ENCODE results near the gene GRAMD1B.
A peak's percentile ranks its signal among the peaks of the same experiment; 100 is the strongest.
"Not testable (repeated sequence)": the region's sequence is repeated elsewhere in the genome, so short reads cannot be mapped to it uniquely, and the experiment has no call there.

The GRAMD1B gene

DNA sequence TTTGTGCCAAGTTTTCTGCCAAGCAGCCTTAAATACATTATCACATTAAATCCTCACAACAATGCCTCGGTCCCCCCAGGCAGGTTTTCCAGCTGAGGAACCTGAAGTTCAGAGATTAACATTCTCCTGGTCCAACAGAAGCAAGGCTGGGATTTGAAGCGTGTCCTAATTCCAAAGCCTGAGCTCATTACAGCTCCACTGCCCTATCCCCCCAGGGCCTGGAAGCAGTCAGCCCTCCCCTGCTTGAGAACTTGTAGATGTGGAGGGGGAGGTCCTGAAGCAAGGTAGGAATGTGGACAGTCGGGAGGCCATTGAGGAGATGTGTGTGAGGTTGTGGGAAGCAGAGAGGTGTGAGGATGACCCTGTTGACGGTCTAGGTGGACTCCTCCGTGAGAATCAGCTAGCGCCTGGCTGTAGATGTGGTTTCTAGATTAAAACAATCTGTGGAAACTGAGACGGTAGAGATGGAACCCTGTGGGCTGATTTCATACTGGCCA is 8.1 kb downstream of the GRAMD1B start:
- no peak for DNase-seq (ENCODE audit: low read depth)
- no peak overlapping the region for H3K4me3 ChIP-seq (ENCODE audit: low read depth, low read length)

DNA sequence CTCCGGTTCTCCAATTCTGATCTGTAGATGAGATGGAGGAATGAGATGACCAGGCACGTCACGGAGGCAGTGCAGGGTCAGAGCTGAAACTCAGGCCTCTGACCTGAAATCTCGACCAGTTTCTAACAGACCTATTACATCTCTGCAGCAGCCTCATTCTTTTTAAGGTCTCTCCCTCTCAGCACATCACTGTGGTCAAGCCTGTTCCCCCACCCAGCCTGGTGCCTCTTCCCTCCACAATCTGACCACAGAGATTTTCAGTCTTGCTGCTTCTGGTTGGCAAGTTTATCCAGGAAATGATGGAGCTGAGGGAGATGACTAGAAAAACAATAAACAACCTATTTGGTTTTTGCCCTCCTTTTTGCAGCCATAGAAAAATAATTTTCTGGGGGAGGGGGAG is 9.5 kb downstream of the GRAMD1B start:
- no peak for DNase-seq (ENCODE audit: low read depth)
- H3K4me3 ChIP-seq (ENCODE audit: low read depth, low read length): no peak overlapping the region

DNA sequence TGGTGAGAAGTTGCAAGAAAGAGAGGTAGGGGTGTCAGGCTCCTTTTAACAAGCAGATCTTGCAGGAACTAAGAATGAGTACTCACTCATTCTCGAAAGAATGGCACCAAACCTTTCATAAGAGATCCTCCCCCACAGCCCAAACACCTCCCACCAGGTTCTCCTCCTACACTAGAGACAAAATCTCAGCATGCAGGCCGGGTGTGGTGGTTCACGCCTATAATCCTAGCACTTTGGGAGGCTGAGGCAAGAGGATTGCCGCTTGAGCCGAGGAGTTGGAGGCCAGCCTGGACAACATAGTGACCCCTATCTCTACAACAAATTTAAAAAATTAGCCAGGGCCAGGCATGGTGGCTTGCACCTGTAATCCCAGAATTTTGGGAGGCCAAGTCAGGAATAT is 11.1 kb downstream of the GRAMD1B start:
- DNase-seq (ENCODE audit: low read depth): no peak
- H3K4me3 ChIP-seq (ENCODE audit: low read depth, low read length): no peak overlapping the region

DNA sequence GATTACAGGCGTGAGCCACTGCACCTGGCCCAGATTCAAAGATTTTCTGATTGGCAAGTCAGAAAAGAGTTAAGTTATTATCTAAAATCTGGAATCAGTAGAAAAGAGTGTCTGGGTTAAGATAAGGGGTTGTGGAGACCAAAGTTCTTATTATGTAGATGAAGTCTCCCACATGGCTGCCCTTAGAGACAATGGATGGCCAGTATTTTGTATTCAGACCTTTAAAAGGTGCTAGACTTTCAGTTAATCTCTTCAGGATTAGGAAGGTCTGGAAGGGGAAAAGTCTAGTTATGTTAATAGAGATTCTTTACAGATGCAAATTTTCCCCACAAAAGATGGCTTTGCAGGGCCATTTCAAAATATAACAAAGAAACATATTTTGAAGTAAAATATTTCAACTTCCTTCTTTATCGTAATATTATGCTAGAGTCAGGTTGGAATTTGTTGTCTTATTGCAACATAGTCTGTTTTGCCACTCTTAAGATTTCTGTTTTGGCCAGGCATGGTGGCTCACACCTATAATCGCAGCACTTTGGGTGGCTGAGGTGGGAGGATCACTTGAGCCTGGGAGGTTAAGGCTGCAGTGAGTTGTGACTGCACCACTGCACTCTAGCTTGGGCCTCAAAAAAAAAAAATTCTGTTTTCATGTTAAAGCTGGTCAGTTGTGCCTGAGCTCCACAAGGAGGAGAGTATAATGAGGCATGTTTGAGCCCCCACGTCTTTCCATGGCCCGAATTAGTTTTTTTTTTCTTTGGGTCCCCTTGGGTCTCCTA is 14.0 kb downstream of the GRAMD1B start:
- DNase-seq (ENCODE audit: low read depth): no peak
- no peak overlapping the region for H3K4me3 ChIP-seq (ENCODE audit: low read depth, low read length)

DNA sequence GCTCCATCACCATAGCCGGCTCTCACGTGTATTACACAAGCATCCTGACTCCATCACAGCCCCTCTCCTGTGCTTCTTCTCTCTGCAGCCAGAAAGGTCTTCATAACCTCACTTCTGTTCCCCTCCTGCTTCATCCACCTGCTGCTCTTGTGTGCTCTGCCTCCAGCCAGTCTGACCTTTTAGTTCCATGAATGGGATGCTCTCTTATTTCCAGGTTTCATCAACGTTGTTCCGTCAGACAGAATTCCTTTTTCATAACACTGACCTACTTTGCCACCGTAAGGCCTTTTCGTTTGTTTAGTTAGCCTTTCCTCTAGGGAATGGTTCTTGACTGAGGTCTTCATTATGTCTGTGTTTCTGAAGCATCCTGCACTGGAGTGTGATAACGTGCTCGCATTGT is 18.8 kb downstream of the GRAMD1B start:
- DNase-seq (ENCODE audit: low read depth): no peak
- H3K4me3 ChIP-seq (ENCODE audit: low read depth, low read length): no peak overlapping the region

DNA sequence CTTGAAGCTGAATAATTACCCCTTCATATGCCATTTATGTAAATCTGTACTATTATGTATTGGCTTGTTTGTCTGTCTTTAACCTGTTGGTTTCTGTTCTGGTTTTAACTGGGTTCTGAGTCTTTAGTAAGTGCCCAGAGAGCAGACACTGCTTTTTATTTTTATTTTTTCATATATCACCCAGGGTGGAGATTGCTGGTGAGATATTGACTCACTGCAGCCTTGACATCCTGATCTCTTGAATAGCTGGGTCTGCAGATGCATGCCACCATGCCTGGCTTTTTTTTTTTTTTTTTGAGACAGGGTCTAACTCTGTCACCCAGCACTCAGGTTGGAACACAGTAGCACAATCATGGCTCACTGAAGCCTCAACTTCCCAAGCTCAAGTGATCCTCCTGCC is 19.4 kb downstream of the GRAMD1B start:
- no peak overlapping the region for H3K4me3 ChIP-seq (ENCODE audit: low read depth, low read length)
- DNase-seq (ENCODE audit: low read depth): no peak

DNA sequence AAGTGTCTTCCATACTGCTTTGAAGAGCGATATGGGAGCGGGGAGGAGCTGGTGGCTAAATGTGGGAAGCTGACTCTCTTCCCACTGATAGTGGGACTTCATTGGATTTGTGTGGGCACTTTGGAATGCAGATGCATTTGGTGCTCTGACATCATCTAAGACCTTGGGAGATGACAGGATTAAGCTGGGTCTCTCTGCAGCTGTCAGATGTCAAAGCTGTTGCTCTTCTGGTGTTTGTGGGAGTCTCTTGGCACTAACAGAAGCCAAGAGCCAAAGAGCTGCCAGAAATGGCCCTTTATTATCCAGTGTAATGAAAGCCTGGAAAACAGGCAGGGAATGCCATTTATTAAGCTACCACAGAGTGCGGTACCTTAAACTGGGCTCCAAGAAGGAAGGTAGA is 20.6 kb downstream of the GRAMD1B start:
- DNase-seq (ENCODE audit: low read depth): peak; percentile 75
- H3K4me3 ChIP-seq (ENCODE audit: low read depth, low read length): no peak overlapping the region

DNA sequence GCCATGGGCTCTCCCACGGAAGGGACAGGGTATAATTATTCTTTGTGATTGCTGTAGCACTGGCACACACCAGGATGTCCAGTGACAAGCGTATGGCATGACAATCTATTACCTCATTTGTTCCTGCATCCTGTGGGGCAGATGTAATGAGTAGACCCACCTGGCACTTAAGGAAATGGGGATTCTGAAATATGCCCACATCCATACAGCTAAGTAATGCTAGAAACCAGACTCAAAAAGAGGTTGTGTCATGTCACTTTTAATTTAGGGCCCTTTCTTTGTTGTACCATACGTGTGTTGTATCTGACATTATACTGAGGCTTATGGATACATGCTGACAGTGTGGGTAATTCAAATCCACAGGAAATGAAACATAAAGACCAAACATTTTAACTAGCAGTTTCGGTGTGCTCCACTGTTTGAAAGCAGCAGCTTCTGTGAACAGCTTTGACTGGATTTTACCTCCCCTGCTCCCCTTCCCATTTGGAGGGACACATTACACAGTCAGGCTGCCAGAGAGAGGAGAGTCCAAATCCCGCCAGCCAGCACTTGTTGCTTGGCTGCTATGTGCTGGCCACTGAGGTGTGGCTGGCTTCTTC is 21.2 kb downstream of the GRAMD1B start:
- no peak for DNase-seq (ENCODE audit: low read depth)
- no peak overlapping the region for H3K4me3 ChIP-seq (ENCODE audit: low read depth, low read length)

DNA sequence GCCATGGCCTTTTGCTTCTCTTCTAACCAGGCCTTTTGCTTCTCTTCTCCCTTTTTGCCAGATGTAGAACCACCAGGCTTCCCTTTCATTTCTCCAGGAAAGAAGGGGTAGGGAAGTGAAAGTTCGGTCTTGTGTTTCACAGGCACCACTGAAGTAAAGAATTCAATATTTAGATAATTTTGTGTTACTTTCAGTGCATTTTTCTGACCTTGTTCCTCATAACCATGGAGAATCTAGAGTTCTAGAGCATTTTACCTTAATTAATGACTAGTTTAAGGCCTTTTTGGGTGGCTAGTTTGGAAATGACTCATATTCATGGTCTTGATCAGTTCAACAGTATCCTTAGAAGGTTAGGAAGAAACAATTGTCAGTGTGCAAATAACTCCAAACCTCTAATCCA is 22.7 kb downstream of the GRAMD1B start:
- no peak for DNase-seq (ENCODE audit: low read depth)
- no peak overlapping the region for H3K4me3 ChIP-seq (ENCODE audit: low read depth, low read length)

DNA sequence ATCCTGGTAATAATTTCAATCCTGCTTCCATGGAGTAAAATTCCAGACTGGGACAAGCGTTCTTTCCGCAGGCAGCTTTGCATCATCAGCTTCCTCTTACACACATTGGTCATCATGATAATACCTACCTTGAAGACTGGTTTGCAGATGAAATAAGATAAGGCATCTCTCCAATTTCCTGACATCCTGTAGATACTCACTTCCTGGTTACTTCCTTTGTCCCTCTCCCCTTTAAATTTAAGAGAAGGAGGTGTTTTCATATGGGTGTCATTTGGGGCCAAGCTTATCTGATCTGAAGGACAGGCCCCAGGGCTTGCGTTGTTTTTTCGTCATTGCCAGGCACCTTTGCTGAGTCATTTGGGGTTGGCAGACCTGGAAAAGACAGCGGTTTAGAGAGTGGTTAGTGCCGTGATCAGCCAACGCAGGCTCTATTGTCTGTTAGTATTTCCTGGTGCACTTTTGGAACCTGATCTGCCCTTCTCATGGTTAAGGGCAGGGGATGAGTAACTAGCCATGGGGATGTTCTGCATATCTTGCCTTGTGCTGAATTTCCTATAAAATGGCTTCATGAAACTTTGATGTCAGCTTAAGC is 24.1 kb downstream of the GRAMD1B start:
- no peak for DNase-seq (ENCODE audit: low read depth)
- H3K4me3 ChIP-seq (ENCODE audit: low read depth, low read length): no peak overlapping the region

GRCh38 chr11:123454796-123455195 is 24.7 kb downstream of the GRAMD1B start:
- DNase-seq (ENCODE audit: low read depth): no peak
- no peak overlapping the region for H3K4me3 ChIP-seq (ENCODE audit: low read depth, low read length)

DNA sequence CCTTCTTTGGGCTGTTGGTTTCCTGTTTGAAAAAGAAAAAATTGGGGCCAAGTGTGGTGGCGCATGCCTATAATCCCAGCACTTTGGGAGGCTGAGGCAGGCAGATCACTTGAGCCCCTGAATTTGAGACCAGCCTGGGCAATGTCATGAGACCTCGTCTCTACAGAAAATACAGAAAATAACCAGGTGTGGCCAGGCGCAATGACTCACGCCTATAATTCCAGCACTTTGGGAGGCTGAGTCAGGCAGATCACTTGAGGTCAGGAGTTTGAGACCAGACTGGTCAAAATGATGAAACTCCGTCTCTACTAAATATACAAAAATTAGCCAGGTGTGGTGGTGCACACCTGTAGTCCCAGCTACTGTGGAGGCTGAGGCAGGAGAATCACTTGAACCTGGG is 26.4 kb downstream of the GRAMD1B start:
- DNase-seq (ENCODE audit: low read depth); H3K4me3 ChIP-seq (ENCODE audit: low read depth, low read length): not testable (repeated sequence)

DNA sequence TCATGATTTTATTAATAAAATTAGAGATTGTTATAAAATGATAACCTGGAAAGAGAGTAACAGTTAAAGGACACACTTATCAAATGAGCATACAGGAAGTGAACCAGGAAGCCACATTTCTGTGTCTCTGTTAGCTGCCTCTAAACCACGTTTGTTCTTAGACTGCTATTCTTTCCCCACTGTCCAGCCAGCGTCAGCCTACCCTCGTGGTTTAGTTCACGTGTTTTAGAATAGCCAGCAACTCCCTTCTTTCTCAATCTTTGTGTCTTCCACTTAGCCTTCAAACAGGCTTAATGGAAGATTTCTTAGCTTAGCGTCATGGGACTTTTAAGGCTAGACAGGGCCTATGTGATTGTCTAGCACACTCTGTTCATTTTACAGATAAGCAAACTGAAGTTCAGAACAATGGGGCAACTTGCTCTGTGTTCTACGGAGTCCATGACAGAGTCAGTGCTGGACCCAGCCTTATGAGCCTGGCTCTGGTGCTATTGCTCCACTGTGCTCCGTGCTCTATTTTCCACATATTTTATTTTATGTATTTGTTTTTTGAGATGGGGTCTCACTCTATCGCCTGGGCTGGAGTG is 27.2 kb downstream of the GRAMD1B start:
- no peak for DNase-seq (ENCODE audit: low read depth)
- no peak overlapping the region for H3K4me3 ChIP-seq (ENCODE audit: low read depth, low read length)

- DNase-seq (ENCODE audit: low read depth): no peak
- no peak overlapping the region for H3K4me3 ChIP-seq (ENCODE audit: low read depth, low read length)
These were observed 28.4 kb downstream of the GRAMD1B start for GRCh38 chr11:123458501-123458900.

GRCh38 chr11:123460012-123460700 is 30.1 kb downstream of the GRAMD1B start:
- H3K4me3 ChIP-seq (ENCODE audit: low read depth, low read length): no peak overlapping the region
- no peak for DNase-seq (ENCODE audit: low read depth)

GRCh38 chr11:123461164-123461563 is 31.1 kb downstream of the GRAMD1B start:
- no peak overlapping the region for H3K4me3 ChIP-seq (ENCODE audit: low read depth, low read length)
- no peak for DNase-seq (ENCODE audit: low read depth)

DNA sequence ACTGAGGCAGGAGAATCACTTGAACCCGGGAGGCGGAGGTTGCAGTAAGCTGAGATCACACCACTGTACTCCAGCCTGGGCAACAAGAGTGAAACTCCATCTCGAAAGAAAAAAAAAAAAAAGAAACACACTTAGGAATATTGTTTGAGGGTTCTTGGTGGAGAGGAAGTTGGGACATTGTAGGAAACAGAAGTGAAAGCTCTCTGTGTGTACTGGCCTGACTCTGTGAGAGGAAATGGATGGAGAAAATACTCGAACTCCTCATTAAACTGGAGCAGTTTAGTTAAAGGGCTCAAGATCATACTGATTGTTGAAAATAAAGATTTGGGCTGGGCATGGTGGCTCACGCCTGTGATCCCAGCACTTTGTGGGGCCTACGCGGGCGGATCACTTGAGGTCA is 35.6 kb downstream of the GRAMD1B start:
- not testable (repeated sequence) for DNase-seq (ENCODE audit: low read depth); H3K4me3 ChIP-seq (ENCODE audit: low read depth, low read length)

DNA sequence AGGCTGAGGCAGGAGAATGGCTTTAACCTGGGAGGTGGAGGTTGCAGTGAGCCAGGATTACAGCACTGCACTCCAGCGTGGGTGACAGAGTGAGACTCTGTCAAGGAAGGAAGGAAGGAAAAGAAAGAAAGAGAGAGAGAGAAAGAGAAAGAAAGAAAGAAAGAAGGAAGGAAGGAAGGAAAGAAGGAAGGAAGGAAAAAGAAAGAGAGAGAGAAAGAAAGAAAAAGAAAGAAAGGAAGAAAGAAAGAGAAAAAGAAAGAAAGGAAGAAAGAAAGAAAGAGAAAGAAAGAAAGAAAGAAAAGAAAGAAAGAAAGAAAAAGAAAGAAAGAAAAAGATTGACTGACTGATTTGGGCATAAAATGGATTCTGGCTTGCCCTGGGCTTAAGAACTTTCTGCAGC is 36.1 kb downstream of the GRAMD1B start:
- not testable (repeated sequence) for H3K4me3 ChIP-seq (ENCODE audit: low read depth, low read length); DNase-seq (ENCODE audit: low read depth)

DNA sequence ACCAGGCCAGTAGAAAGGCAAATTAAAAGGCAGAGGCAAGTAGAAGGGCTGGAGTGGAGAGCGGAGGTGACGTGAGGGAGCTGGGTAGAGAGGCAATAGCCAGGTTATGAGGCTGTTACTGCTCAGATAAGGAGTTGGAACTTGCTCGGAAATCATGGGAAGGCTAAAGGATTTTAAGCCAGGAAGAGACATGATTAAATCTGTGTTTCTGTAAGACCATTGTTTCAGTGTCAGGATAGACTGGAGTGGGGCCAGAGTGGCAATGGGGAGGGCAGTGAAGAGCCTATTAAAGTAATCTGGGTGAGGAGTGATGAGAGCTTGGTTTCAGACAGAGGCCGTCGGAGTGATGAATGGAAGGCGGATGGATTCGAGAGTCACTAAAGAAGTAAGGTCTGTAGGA is 39.0 kb downstream of the GRAMD1B start:
- H3K4me3 ChIP-seq (ENCODE audit: low read depth, low read length): no peak overlapping the region
- no peak for DNase-seq (ENCODE audit: low read depth)

DNA sequence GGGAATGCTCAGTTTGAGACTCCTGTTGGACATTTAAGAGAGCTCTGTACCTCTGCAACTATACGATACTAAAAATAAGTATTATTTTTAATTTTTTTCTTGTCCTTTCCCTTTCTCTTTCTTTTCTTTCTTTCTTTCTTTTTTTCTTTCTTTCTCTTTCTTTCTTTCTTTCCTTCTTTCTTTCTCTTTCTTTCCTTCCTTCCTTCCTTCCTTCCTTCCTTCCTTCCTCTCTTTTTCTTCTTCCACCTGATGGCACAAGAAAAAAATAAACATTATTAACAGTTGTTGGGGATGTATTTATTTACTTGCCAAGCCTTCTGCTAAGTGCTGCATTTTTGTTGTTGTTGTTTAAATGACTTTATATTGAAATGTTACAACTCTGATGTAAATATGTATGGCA is 39.5 kb downstream of the GRAMD1B start:
- H3K4me3 ChIP-seq (ENCODE audit: low read depth, low read length): no peak overlapping the region
- DNase-seq (ENCODE audit: low read depth): no peak
